Measurements from ENCODE around the gene PLA2G4F.

DNA sequence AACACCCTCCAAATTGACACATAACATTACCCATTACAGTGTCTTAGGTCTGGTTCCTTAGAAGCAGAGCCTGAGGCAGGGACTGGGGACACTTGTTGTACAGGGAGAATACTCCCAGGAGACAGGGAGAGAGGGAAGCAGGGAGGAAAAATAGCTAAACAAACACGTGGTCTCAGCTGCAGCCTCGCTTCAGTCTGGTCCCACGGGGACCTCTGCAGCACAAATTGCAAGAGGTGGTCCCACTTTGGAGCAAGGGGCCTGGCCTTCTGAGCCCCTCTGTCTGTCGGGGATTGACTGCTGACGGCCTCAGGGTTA lies 37.0 kb downstream of the PLA2G4F start:
- TF ChIP-seq, protein P1, sequence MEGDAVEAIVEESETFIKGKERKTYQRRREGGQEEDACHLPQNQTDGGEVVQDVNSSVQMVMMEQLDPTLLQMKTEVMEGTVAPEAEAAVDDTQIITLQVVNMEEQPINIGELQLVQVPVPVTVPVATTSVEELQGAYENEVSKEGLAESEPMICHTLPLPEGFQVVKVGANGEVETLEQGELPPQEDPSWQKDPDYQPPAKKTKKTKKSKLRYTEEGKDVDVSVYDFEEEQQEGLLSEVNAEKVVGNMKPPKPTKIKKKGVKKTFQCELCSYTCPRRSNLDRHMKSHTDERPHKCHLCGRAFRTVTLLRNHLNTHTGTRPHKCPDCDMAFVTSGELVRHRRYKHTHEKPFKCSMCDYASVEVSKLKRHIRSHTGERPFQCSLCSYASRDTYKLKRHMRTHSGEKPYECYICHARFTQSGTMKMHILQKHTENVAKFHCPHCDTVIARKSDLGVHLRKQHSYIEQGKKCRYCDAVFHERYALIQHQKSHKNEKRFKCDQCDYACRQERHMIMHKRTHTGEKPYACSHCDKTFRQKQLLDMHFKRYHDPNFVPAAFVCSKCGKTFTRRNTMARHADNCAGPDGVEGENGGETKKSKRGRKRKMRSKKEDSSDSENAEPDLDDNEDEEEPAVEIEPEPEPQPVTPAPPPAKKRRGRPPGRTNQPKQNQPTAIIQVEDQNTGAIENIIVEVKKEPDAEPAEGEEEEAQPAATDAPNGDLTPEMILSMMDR (IDR thresholded peaks at IDR 0.05), result no peak
- TF ChIP-seq EP300 (IDR thresholded peaks at IDR 0.05), result no peak

Measured in gastroesophageal sphincter (tissue), 3 donors.